Endothelial cell of umbilical vein (primary cell): ENCODE results near the gene SDC4.

Experiments
- CTCF ChIP-seq, 2 donors: IDR thresholded peaks; 1 replicate in 1 of 2; 2 replicates in 1 of 2; pipeline ENCODE4 v1.5.1; 2011; ENCODE audit warnings: low read length in 2 of 2, mild to moderate bottlenecking in 2 of 2, moderate library complexity in 2 of 2, control low read depth in 1 of 2, inconsistent platforms in 1 of 2, low read depth in 1 of 2; ENCODE audit not compliant: insufficient read depth in 1 of 2; ENCODE audit errors: extremely low read depth in 1 of 2
- EZH2 ChIP-seq: IDR thresholded peaks from 2 replicates; pipeline ENCODE4 v1.6.1; 2012; ENCODE audit warnings: borderline replicate concordance, low read depth, mild to moderate bottlenecking, moderate library complexity, low read length, inconsistent platforms; ENCODE audit not compliant: severe bottlenecking
- FOS ChIP-seq: IDR thresholded peaks from 2 replicates; pipeline ENCODE4 v1.6.1; 2011; ENCODE audit warnings: mild to moderate bottlenecking, low read length, moderate library complexity, borderline replicate concordance; ENCODE audit not compliant: insufficient read depth
- JUN ChIP-seq: IDR thresholded peaks from 2 replicates; pipeline ENCODE4 v1.6.1; 2011; ENCODE audit warnings: borderline replicate concordance, low read depth; ENCODE audit not compliant: insufficient read length, insufficient read depth
- POLR2A ChIP-seq: IDR thresholded peaks from 2 replicates; pipeline ENCODE4 v1.6.1; 2012; ENCODE audit warnings: low read depth, mild to moderate bottlenecking, control low read depth, low read length
- POLR2AphosphoS5 ChIP-seq: IDR thresholded peaks from 2 replicates; pipeline ENCODE4 v1.6.1; 2012; ENCODE audit warnings: low read depth, mild to moderate bottlenecking, control low read depth, low read length, moderate library complexity; ENCODE audit not compliant: insufficient read depth

- no peak for TF ChIP-seq CTCF (IDR thresholded peaks at IDR 0.05; ENCODE audit: extremely low read depth in 1 of 2, insufficient read depth in 1 of 2, low read depth in 1 of 2, low read length in 2 of 2)
- no peak for TF ChIP-seq EZH2
- TF ChIP-seq POLR2AphosphoS5 = no peak
- no peak for TF ChIP-seq POLR2A
- no peak for TF ChIP-seq JUN
- TF ChIP-seq FOS = no peak
Measured at GRCh38 chr20:45341579-45341938, 6.7 kb downstream of the SDC4 start.
